ENCODE data around the gene RAB30.

Gene RAB30

GRCh38 chr11:83070731-83071566 lies 748 bp downstream of the RAB30 start:
- DNase-seq (ENCODE audit: low spot score): peak; percentile 11

GRCh38 chr11:83070044-83070701 lies 1.5 kb downstream of the RAB30 start:
- peak; percentile 72 for DNase-seq (ENCODE audit: low spot score)

- no peak for DNase-seq (ENCODE audit: low spot score)
Observed at GRCh38 chr11:83069441-83070043, 2.2 kb downstream of the RAB30 start.

GRCh38 chr11:83068568-83068967 lies 3.1 kb downstream of the RAB30 start:
- no peak for DNase-seq (ENCODE audit: low spot score)

GRCh38 chr11:83064011-83064410 lies 7.7 kb downstream of the RAB30 start:
- no peak for DNase-seq (ENCODE audit: low spot score)

GRCh38 chr11:83063073-83063754 lies 8.5 kb downstream of the RAB30 start:
- DNase-seq (ENCODE audit: low spot score): peak; percentile 43

GRCh38 chr11:83061883-83062282 lies 9.8 kb downstream of the RAB30 start:
- no peak for DNase-seq (ENCODE audit: low spot score)

- no peak for DNase-seq (ENCODE audit: low spot score)
Observed at GRCh38 chr11:83060965-83061364, 10.7 kb downstream of the RAB30 start.

- no peak for DNase-seq (ENCODE audit: low spot score)
Observed at GRCh38 chr11:83057721-83058120, 14.0 kb downstream of the RAB30 start.

GRCh38 chr11:83056611-83057010 lies 15.1 kb downstream of the RAB30 start:
- DNase-seq (ENCODE audit: low spot score): no peak

GRCh38 chr11:83056204-83056603 lies 15.5 kb downstream of the RAB30 start:
- no peak for DNase-seq (ENCODE audit: low spot score)

GRCh38 chr11:83054904-83055380 lies 16.8 kb downstream of the RAB30 start:
- no peak for DNase-seq (ENCODE audit: low spot score)

GRCh38 chr11:83054001-83054400 lies 17.7 kb downstream of the RAB30 start:
- DNase-seq (ENCODE audit: low spot score): no peak

GRCh38 chr11:83051760-83052671 lies 19.7 kb downstream of the RAB30 start:
- DNase-seq (ENCODE audit: low spot score): peak; percentile 90

GRCh38 chr11:83047515-83048225 lies 24.0 kb downstream of the RAB30 start:
- DNase-seq (ENCODE audit: low spot score): no peak

GRCh38 chr11:83046621-83047172 lies 25.0 kb downstream of the RAB30 start:
- DNase-seq (ENCODE audit: low spot score): no peak

GRCh38 chr11:83044958-83045712 lies 26.6 kb downstream of the RAB30 start:
- DNase-seq (ENCODE audit: low spot score): peak; percentile 58

- DNase-seq (ENCODE audit: low spot score): no peak
Observed at GRCh38 chr11:83042964-83043711, 28.6 kb downstream of the RAB30 start.

GRCh38 chr11:83041126-83041525 lies 30.6 kb downstream of the RAB30 start:
- DNase-seq (ENCODE audit: low spot score): no peak
